GM18499 (cell line): Measurements from ENCODE around the gene MALSU1.

Experiments
- ATAC-seq: cut with Tn5 transposase; IDR thresholded peaks from one replicate; pipeline ENCODE4 v1.9.1; 2021; ENCODE audit warnings: moderate number of reproducible peaks; ENCODE audit not compliant: insufficient read depth, unreplicated experiment

Gene MALSU1

GRCh38 chr7:23334482-23335056 is 35.4 kb downstream of the MALSU1 start:
- ATAC-seq, result no peak

- ATAC-seq, result no peak
These were observed 36.0 kb downstream of the MALSU1 start for GRCh38 chr7:23335136-23335535.

- no peak for ATAC-seq
These were observed 36.5 kb downstream of the MALSU1 start for GRCh38 chr7:23335621-23336020.

- no peak for ATAC-seq
These were observed 36.9 kb downstream of the MALSU1 start for GRCh38 chr7:23336086-23336485.

DNA sequence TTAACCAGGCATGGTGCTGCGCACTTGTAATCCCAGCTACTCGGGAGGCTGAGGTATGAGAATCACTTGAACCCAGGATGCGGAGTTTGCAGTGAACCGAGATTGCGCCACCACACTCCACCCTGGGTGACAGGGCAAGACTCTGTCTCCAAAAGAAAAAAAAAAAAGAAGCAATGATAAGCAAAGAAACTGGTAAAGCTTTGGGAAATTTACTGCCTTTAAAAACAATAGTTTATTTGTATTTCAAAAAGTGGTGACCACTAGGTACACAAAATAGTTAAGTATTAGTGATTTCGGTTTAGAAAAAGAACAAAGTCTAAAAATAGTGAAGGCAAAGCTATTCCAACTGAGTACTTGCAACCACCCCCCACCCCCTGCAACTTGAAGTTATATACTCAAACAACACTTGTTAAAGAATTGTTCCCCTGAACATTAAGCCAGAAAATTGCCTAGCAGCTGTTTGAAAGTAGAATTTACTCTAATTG is 37.7 kb downstream of the MALSU1 start:
- no peak for ATAC-seq

- no peak for ATAC-seq
These were observed 38.2 kb downstream of the MALSU1 start for GRCh38 chr7:23337374-23337773.

- no peak for ATAC-seq
These were observed 39.3 kb downstream of the MALSU1 start for GRCh38 chr7:23338439-23338838.

DNA sequence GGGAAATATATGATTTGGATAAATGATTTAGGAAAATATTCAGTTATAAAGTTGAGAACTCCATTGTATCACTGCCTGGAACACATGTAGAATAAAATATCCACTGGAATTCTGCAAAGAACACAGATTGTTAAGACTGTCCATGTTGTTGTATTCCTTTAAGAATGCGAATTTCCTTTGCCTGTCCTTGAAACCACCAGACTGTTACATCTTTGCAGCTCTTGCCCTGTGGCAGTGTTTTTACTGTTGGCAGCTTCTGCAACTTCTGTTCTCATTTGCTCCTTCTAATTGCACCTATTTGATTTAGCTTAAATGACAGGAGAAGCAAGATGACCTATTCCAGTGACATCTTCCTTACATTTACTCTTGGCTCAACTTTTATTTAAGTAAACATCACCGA is 39.7 kb downstream of the MALSU1 start:
- no peak for ATAC-seq

- no peak for ATAC-seq
These were observed 42.9 kb downstream of the MALSU1 start for GRCh38 chr7:23341846-23342598.

- ATAC-seq, result no peak
These were observed 44.0 kb downstream of the MALSU1 start for GRCh38 chr7:23343102-23343501.

GRCh38 chr7:23343806-23344475 is 44.8 kb downstream of the MALSU1 start:
- ATAC-seq, result no peak

- ATAC-seq, result no peak
These were observed 46.5 kb downstream of the MALSU1 start for GRCh38 chr7:23345601-23346000.

GRCh38 chr7:23346316-23346715 is 47.2 kb downstream of the MALSU1 start:
- ATAC-seq, result no peak

DNA sequence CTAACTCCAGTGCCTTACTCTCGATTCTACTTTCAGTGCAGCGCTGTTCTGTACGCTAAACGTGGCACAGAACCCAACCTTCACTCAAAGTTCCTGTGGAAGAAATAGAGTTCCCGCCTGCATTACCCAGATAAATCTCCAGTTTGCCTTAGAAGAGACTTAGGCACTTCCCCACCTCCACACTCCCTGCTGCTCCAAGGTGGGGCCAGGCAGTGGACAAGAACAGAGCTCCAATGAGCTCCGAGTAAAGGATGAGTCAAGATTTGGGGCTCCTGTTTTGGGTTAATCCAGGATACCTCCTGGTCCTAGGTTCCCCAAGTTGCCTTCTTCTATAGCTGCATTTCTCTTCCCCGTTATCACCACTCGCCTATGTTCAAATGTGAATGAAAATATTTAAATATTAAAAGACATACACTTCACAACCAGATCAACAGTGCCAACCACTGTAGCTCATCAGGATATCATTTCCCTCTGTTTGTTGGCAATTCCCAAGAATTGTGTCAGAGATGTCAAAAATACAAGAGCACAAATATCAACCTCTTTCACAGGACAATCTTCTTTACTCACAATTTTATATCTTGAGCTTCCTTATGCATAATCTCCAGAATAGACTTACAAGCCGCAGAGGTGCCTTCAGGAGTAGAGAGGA is 48.0 kb downstream of the MALSU1 start:
- no peak for ATAC-seq

DNA sequence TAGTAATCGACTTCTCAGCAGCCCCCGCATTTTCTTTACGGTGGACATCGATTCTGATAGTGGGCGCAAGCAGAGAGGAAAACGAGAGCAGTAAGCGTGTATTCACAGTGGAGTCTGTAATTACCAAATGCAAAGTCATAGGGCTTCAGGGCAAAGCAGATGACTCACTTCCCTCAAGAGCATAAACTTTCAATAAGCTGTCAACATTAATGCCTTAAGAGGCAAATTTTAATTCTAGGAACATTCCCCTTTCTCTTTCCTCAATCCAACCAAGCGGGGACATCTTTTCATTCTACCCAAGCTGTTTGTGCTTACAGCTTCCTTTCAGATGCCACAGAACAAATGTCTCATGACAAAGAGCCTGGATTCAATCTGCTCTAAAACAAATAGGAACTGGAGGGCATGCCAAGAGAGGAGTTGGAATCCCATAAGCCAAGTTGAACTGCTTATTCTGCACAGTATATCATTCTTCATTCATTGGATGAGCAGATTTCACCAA is 48.6 kb downstream of the MALSU1 start:
- ATAC-seq, result no peak

- ATAC-seq, result no peak
These were observed 50.5 kb downstream of the MALSU1 start for GRCh38 chr7:23349484-23350157.

DNA sequence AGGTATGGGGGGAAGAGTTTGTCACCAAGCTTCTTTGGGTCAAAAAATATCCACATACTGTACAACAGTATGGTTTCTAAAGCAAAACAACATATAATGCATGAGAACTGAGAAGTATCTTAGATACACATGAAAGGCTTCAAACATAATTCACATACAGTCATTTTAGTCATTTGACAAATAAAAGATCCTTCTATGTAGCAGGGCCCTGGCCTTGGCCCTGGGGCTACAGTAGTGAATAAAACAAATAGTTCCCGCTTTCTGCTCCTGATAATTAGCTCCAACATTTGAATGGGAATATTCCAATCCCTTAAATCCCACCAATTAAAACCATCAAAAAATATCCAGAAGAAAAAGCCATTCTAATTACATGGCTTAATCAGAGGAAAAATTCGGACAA is 51.3 kb downstream of the MALSU1 start:
- ATAC-seq, result no peak

GRCh38 chr7:23353172-23353571 is 54.0 kb downstream of the MALSU1 start:
- no peak for ATAC-seq

DNA sequence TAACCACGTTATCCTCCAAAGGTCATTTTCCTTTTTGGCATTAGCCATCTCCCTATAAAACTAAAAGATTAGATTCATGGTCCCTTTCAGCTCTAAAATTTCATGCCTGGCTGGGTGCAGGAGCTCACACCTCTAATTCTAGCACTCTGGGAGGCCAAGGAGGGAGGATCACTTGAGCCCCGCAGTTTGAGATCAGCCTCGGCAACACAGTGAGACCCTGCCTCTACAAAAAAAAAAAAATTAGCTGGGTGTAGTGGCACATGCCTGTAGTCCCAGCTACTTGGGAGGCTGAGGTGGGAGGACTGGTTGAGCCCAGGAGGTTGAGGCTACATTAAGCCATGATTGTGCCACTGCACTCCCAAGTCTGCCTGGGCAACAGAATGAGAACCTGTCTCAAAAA is 57.0 kb downstream of the MALSU1 start:
- ATAC-seq, result no peak

DNA sequence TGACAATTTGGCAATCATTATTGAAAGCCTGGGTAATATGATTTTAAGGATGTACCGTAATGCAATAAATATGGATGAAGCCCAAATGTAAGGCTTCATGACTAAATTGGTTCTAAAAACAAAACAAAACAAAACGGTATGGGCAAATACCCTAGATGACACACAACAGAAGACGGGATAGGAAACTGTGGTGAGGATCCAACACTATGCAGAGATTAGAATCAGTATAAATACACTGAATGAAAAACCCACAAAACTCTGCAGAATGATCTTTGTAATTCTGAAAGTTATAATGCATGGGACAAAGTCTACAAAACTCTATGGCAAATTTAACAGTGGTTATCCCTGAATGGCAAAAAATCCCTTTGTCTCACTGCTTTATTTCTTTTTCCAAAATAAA is 57.6 kb downstream of the MALSU1 start:
- ATAC-seq, result no peak
